CD8-positive, alpha-beta memory T cell (primary cell): ENCODE data around the gene GTPBP4. TPM values are rescaled to one million over a fixed set of nuclear protein-coding genes. Genes with fewer than 3 reads are reported as not detected.

Source experiments
- CTCF ChIA-PET: fragments of 350-600 bp; sonication (Branson Sonifier 250); formaldehyde crosslinking; loops from one replicate; lab custom pipeline; 2021; ENCODE audit warnings: antibody characterized with exemption; lab: Charles Lee
- POLR2A ChIA-PET: fragments of 350-600 bp; sonication (Branson Sonifier 250); formaldehyde crosslinking; loops from one replicate; lab custom pipeline; 2021; ENCODE audit warnings: antibody characterized with exemption; lab: Charles Lee
- DNase-seq, 5 donors: peaks; one replicate each; pipeline versions ENCODE4 v3.0.0 to v3.0.0-alpha.2; 2020 to 2022; ENCODE audit warnings: mixed read lengths in 1 of 5
- H3K27ac ChIP-seq: one replicate; pipeline ENCODE4 v1.7.0; 2013; ENCODE audit warnings: low read depth, mild to moderate bottlenecking, low read length, moderate library complexity
- H3K27me3 ChIP-seq: 2 replicates; pipeline ENCODE4 v1.7.0; 2013; ENCODE audit warnings: low read length, mild to moderate bottlenecking; ENCODE audit not compliant: insufficient read depth, poor library complexity, severe bottlenecking
- H3K36me3 ChIP-seq: 2 replicates; pipeline ENCODE4 v1.7.0; 2013; ENCODE audit warnings: mild to moderate bottlenecking, low read length, moderate library complexity; ENCODE audit not compliant: insufficient read depth
- H3K4me1 ChIP-seq: 2 replicates; pipeline ENCODE4 v1.7.0; 2013; ENCODE audit warnings: mild to moderate bottlenecking, low read length, moderate library complexity; ENCODE audit not compliant: insufficient read depth
- H3K4me3 ChIP-seq: 2 replicates; pipeline ENCODE4 v1.7.0; 2013; ENCODE audit warnings: mild to moderate bottlenecking, low read length
- H3K9me3 ChIP-seq: 2 replicates; pipeline ENCODE4 v1.7.0; 2013; ENCODE audit warnings: mild to moderate bottlenecking, low read length
- H3K27ac Mint-ChIP-seq, 8 donors: one replicate each; pipeline ENCODE4 v1.8.0; 2020 to 2021; ENCODE audit warnings: mixed read lengths in 8 of 8, mild to moderate bottlenecking in 6 of 8, inconsistent platforms in 3 of 8, moderate library complexity in 3 of 8
- H3K27me3 Mint-ChIP-seq, 2 donors: one replicate each; pipeline ENCODE4 v1.8.0; 2020 to 2021; ENCODE audit warnings: mixed read lengths in 2 of 2, mild to moderate bottlenecking in 1 of 2, moderate library complexity in 1 of 2
- H3K36me3 Mint-ChIP-seq, 3 donors: one replicate each; pipeline ENCODE4 v1.8.0; 2020 to 2021; ENCODE audit warnings: mixed read lengths in 3 of 3, inconsistent platforms in 1 of 3, mild to moderate bottlenecking in 1 of 3
- H3K4me1 Mint-ChIP-seq, 3 donors: one replicate each; pipeline ENCODE4 v1.8.0; 2020 to 2021; ENCODE audit warnings: mixed read lengths in 3 of 3, inconsistent platforms in 1 of 3, mild to moderate bottlenecking in 1 of 3
- H3K4me3 Mint-ChIP-seq, 7 donors: one replicate each; pipeline ENCODE4 v1.8.0; 2020 to 2021; ENCODE audit warnings: mixed read lengths in 7 of 7, mild to moderate bottlenecking in 6 of 7, moderate library complexity in 4 of 7, inconsistent platforms in 2 of 7
- H3K9me3 Mint-ChIP-seq, 5 donors: one replicate each; pipeline ENCODE4 v1.8.0; 2020 to 2022; ENCODE audit warnings: mixed read lengths in 5 of 5, mild to moderate bottlenecking in 3 of 5, moderate library complexity in 2 of 5, inconsistent platforms in 1 of 5
- polyA plus RNA-seq: library from polyadenylated mRNA; unstranded; fragments of 300-500 nt; fragmentation: Illumina TruSeq; gene quantifications from one replicate; pipeline ENCODE4 v1.2.3, GENCODE V29; 2021
- total RNA-seq, 2 experiments: library from RNA; stranded (reverse); gene quantifications; one replicate each; pipeline ENCODE4 v1.2.3, GENCODE V29; 2021

The GTPBP4 gene
- total and polyA plus RNA-seq, 3 experiments from 2014 or later, result 21.9 to 156 (median 147) TPM

GRCh38 chr10:1054684-1055083, 66.5 kb downstream of the GTPBP4 start:
- no peaks in the 10 kb centered on the region for H3K9me3 Mint-ChIP-seq
- ChIA-PET POLR2A (no interaction called here), CTCF (no interaction called here)
- peaks cover 65 to 95% (median 88%) of the 10 kb centered on the region in 3 donors for H3K4me1 Mint-ChIP-seq
- Histone ChIP-seq H3K4me3 (peak overlapping the region; percentile 88), H3K4me1 (peaks cover 64% of the 10 kb centered on the region), H3K36me3 (peaks cover 5% of the 10 kb centered on the region), H3K27me3 (no peaks in the 10 kb centered on the region), H3K9me3 (no peaks in the 10 kb centered on the region), H3K27ac (no peak overlapping the region)
- peak overlapping the region; percentile 56 to 98 (median 92) for H3K4me3 Mint-ChIP-seq
- H3K36me3 Mint-ChIP-seq, result peaks cover 0 to 60% (median 2%) of the 10 kb centered on the region in 3 donors
- H3K27me3 Mint-ChIP-seq, result no peaks in the 10 kb centered on the region
- DNase-seq, result no peak
- H3K27ac Mint-ChIP-seq, result peak overlapping the region in 7 of 8 donors; percentile 23 to 99 (median 84)

- H3K36me3 Mint-ChIP-seq, result peaks cover 0 to 52% (median 2%) of the 10 kb centered on the region in 3 donors
- no peaks in the 10 kb centered on the region for H3K27me3 ChIP-seq
- peak within 1 kb of the TSS; percentile 95 to 99 (median 96) for H3K27ac Mint-ChIP-seq
- peak within 1 kb of the TSS; percentile 94 to 98 (median 94) for H3K4me3 Mint-ChIP-seq
- H3K4me3 ChIP-seq, result peak within 1 kb of the TSS; percentile 88
- no peaks in the 10 kb centered on the region for H3K27me3 Mint-ChIP-seq
- peaks cover 64% of the 10 kb centered on the region for H3K4me1 ChIP-seq
- DNase-seq, result peak; percentile 85 to 92 (median 87)
- POLR2A ChIA-PET, result interaction anchor here (0.7 to 3.8 kb wide), 4 partner anchors 8 to 125 kb away, joined by 3 to 19 read pairs (median 4); partner anchors contain the start of genes IDI1 and LARP4B
- no peaks in the 10 kb centered on the region for H3K9me3 Mint-ChIP-seq
- peak within 1 kb of the TSS; percentile 96 for H3K27ac ChIP-seq
- H3K36me3 ChIP-seq, result peaks cover 5% of the 10 kb centered on the region
- peaks cover 71 to 95% (median 88%) of the 10 kb centered on the region in 3 donors for H3K4me1 Mint-ChIP-seq
- CTCF ChIA-PET, result no interaction called here
- no peaks in the 10 kb centered on the region for H3K9me3 ChIP-seq
Observed at GRCh38 chr10:1056326-1057105, 68.3 kb downstream of the GTPBP4 start, which contains the start of gene WDR37. Gene WDR37, plus strand, starts transcription at chr10:1056385. Its CDS starts 15,771 bp downstream, at chr10:1072156.

- Mint-ChIP-seq H3K9me3 (no peaks in the 10 kb centered on the region), H3K36me3 (peaks cover 0 to 47% (median 2%) of the 10 kb centered on the region in 3 donors), H3K4me1 (peaks cover 73 to 95% (median 88%) of the 10 kb centered on the region in 3 donors), H3K4me3 (peak overlapping the region; percentile 94 to 98 (median 94)), H3K27ac (peak overlapping the region; percentile 94 to 99 (median 96)), H3K27me3 (no peaks in the 10 kb centered on the region)
- H3K27me3 ChIP-seq, result no peaks in the 10 kb centered on the region
- H3K4me3 ChIP-seq, result peak overlapping the region; percentile 88
- H3K27ac ChIP-seq, result peak overlapping the region; percentile 96
- H3K4me1 ChIP-seq, result peaks cover 65% of the 10 kb centered on the region
- DNase-seq, result peak in 1 of 5 donors; percentile 12
- peaks cover 5% of the 10 kb centered on the region for H3K36me3 ChIP-seq
- POLR2A ChIA-PET, result interaction anchor here (3.8 kb wide), 1 partner anchor 9 kb away, joined by 19 read pairs; the partner anchor contains the start of gene IDI1
- CTCF ChIA-PET, result interaction anchor here (1.1 kb wide), 1 partner anchor 12 kb away, joined by 3 read pairs; no protein-coding TSS in a partner anchor
- H3K9me3 ChIP-seq, result no peaks in the 10 kb centered on the region
Observed at GRCh38 chr10:1057106-1057657, 68.9 kb downstream of the GTPBP4 start.

- Mint-ChIP-seq H3K36me3 (peaks cover 0 to 39% (median 0%) of the 10 kb centered on the region in 3 donors), H3K27me3 (no peaks in the 10 kb centered on the region), H3K4me1 (peaks cover 74 to 95% (median 88%) of the 10 kb centered on the region in 3 donors), H3K27ac (peak overlapping the region; percentile 78 to 99 (median 95)), H3K9me3 (no peaks in the 10 kb centered on the region), H3K4me3 (peak overlapping the region; percentile 94 to 98 (median 94))
- Histone ChIP-seq H3K4me1 (peaks cover 71% of the 10 kb centered on the region), H3K36me3 (no peaks in the 10 kb centered on the region), H3K27me3 (no peaks in the 10 kb centered on the region), H3K9me3 (no peaks in the 10 kb centered on the region), H3K4me3 (peak overlapping the region; percentile 88), H3K27ac (peak overlapping the region; percentile 96)
- ChIA-PET CTCF (interaction anchor here (1.1 kb wide), 1 partner anchor 12 kb away, joined by 3 read pairs; no protein-coding TSS in a partner anchor), POLR2A (interaction anchor here (3.8 kb wide), 1 partner anchor 9 kb away, joined by 19 read pairs; the partner anchor contains the start of gene IDI1)
- DNase-seq, result no peak
Observed at GRCh38 chr10:1058017-1058416, 69.8 kb downstream of the GTPBP4 start.

- Mint-ChIP-seq H3K4me1 (peaks cover 75 to 95% (median 88%) of the 10 kb centered on the region in 3 donors), H3K27ac (peak overlapping the region; percentile 47 to 98 (median 79)), H3K27me3 (no peaks in the 10 kb centered on the region), H3K4me3 (peak overlapping the region; percentile 8 to 59 (median 23)), H3K9me3 (no peaks in the 10 kb centered on the region), H3K36me3 (peaks cover 0 to 28% (median 4%) of the 10 kb centered on the region in 3 donors)
- POLR2A ChIA-PET, result interaction anchor here (3.8 kb wide), 1 partner anchor 11 kb away, joined by 19 read pairs; the partner anchor contains the start of gene IDI1
- no peak for DNase-seq
- CTCF ChIA-PET, result interaction anchor here (1.4 kb wide), 1 partner anchor 10 kb away, joined by 5 read pairs; the partner anchor contains the start of gene IDI1
- no peaks in the 10 kb centered on the region for H3K9me3 ChIP-seq
- no peak overlapping the region for H3K4me3 ChIP-seq
- H3K27me3 ChIP-seq, result no peaks in the 10 kb centered on the region
- H3K27ac ChIP-seq, result no peak overlapping the region
- no peaks in the 10 kb centered on the region for H3K36me3 ChIP-seq
- H3K4me1 ChIP-seq, result peaks cover 81% of the 10 kb centered on the region
Observed at GRCh38 chr10:1059902-1060301, 71.7 kb downstream of the GTPBP4 start.

GRCh38 chr10:1061930-1062774, 73.9 kb downstream of the GTPBP4 start:
- Histone ChIP-seq H3K9me3 (no peaks in the 10 kb centered on the region), H3K36me3 (no peaks in the 10 kb centered on the region), H3K27ac (no peak overlapping the region), H3K4me1 (peaks cover 81% of the 10 kb centered on the region), H3K27me3 (no peaks in the 10 kb centered on the region), H3K4me3 (peak overlapping the region; percentile 47)
- ChIA-PET POLR2A (interaction anchor here (0.6 to 1.7 kb wide), 3 partner anchors 10 to 162 kb away, joined by 3 to 8 read pairs (median 5); partner anchors contain the start of gene IDI1), CTCF (interaction anchor here (1.4 kb wide), 1 partner anchor 74 kb away, joined by 4 read pairs; the partner anchor contains the start of gene GTPBP4)
- H3K4me1 Mint-ChIP-seq, result peaks cover 79 to 95% (median 94%) of the 10 kb centered on the region in 3 donors
- H3K27me3 Mint-ChIP-seq, result no peaks in the 10 kb centered on the region
- peak overlapping the region; percentile 72 to 82 (median 80) for H3K4me3 Mint-ChIP-seq
- H3K9me3 Mint-ChIP-seq, result no peaks in the 10 kb centered on the region
- DNase-seq, result peak in 1 of 5 donors; percentile 65
- peak overlapping the region; percentile 90 to 98 (median 92) for H3K27ac Mint-ChIP-seq
- H3K36me3 Mint-ChIP-seq, result peaks cover 0 to 17% (median 4%) of the 10 kb centered on the region in 3 donors
